Measurements from ENCODE around the gene TCERG1L. TPM values are rescaled to one million over a fixed set of nuclear protein-coding genes. Genes with fewer than 3 reads are reported as not detected.

Gene TCERG1L
- total RNA-seq, 2 experiments from 2014 or later: 0.06 TPM; not detected in 1

DNA sequence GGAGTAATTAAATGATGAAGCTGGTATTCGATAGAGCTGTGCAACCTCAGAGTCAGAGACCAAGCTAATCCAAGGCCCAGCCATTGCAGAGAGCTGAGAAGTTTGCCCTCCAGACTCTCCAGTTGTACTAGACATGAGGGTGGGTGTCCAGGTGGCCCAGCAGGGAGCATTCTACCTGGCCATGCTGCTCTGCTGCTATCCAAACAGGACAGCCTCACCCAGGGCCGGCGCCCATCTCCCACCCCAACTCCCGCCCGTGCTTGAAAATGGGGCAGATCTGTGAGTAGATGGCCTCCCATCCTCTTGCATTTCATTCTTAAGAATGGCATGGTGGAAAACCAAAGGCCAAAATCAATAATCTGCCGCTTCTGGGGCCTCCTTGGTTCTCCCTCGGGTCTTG, 124.2 kb downstream of the TCERG1L start:
- ATAC-seq (ENCODE audit: poor library complexity) (no peak), DNase-seq (no peak)
- Histone ChIP-seq H3K27me3 (ENCODE audit: control insufficient read depth in 1 of 2, insufficient read depth in 2 of 2, low read length in 2 of 2) (no peaks in the 10 kb centered on the region), H3K9me3 (ENCODE audit: control insufficient read depth in 1 of 2, insufficient read depth in 1 of 2, low read length in 2 of 2) (peaks cover 0 to 9% of the 10 kb centered on the region in 2 experiments), H3K4me3 (ENCODE audit: low read length) (no peak overlapping the region), H3K4me1 (ENCODE audit: insufficient read depth, low read length) (no peaks in the 10 kb centered on the region), H3K36me3 (ENCODE audit: insufficient read depth, low read length) (no peaks in the 10 kb centered on the region), H3K27ac (ENCODE audit: low read depth in 1 of 2, low read length in 2 of 2) (no peak overlapping the region)
- no peak for TF ChIP-seq CTCF (IDR thresholded peaks at IDR 0.05)
- no peaks in the 10 kb centered on the region for H3K4me1 Mint-ChIP-seq (ENCODE audit: low read depth)
- H3K9me3 Mint-ChIP-seq: peaks cover 2% of the 10 kb centered on the region
- CTCF ChIA-PET: no interaction called here
- no peak overlapping the region for H3K27ac Mint-ChIP-seq
- POLR2A ChIA-PET: no interaction called here
- H3K4me3 Mint-ChIP-seq: no peak overlapping the region
- H3K27me3 Mint-ChIP-seq: no peaks in the 10 kb centered on the region
- no peaks in the 10 kb centered on the region for H3K36me3 Mint-ChIP-seq (ENCODE audit: low read depth)
- intact Hi-C loops (cut with DNase I, micrococcal nuclease): no loop called here

- no peaks in the 10 kb centered on the region for H3K27me3 ChIP-seq (ENCODE audit: control insufficient read depth in 1 of 2, insufficient read depth in 2 of 2, low read length in 2 of 2)
- intact Hi-C loops (cut with DNase I, micrococcal nuclease): no loop called here
- Mint-ChIP-seq H3K27ac (no peak overlapping the region), H3K4me3 (no peak overlapping the region), H3K36me3 (ENCODE audit: low read depth) (no peaks in the 10 kb centered on the region), H3K4me1 (ENCODE audit: low read depth) (no peaks in the 10 kb centered on the region), H3K9me3 (peaks cover 2% of the 10 kb centered on the region), H3K27me3 (no peaks in the 10 kb centered on the region)
- no peaks in the 10 kb centered on the region for H3K36me3 ChIP-seq (ENCODE audit: insufficient read depth, low read length)
- H3K9me3 ChIP-seq (ENCODE audit: control insufficient read depth in 1 of 2, insufficient read depth in 1 of 2, low read length in 2 of 2): peaks cover 0 to 9% of the 10 kb centered on the region in 2 experiments
- no peaks in the 10 kb centered on the region for H3K4me1 ChIP-seq (ENCODE audit: insufficient read depth, low read length)
- TF ChIP-seq CTCF (IDR thresholded peaks at IDR 0.05): no peak
- POLR2A ChIA-PET: no interaction called here
- no peak overlapping the region for H3K27ac ChIP-seq (ENCODE audit: low read depth in 1 of 2, low read length in 2 of 2)
- DNase-seq (no peak), ATAC-seq (ENCODE audit: poor library complexity) (no peak)
- CTCF ChIA-PET: no interaction called here
- H3K4me3 ChIP-seq (ENCODE audit: low read length): no peak overlapping the region
These were observed 124.8 kb downstream of the TCERG1L start for GRCh38 chr10:131186547-131187253.

- Histone ChIP-seq H3K27me3 (ENCODE audit: control insufficient read depth in 1 of 2, insufficient read depth in 2 of 2, low read length in 2 of 2) (no peaks in the 10 kb centered on the region), H3K27ac (ENCODE audit: low read depth in 1 of 2, low read length in 2 of 2) (no peak overlapping the region), H3K4me1 (ENCODE audit: insufficient read depth, low read length) (no peaks in the 10 kb centered on the region), H3K4me3 (ENCODE audit: low read length) (no peak overlapping the region), H3K36me3 (ENCODE audit: insufficient read depth, low read length) (no peaks in the 10 kb centered on the region), H3K9me3 (ENCODE audit: control insufficient read depth in 1 of 2, insufficient read depth in 1 of 2, low read length in 2 of 2) (peaks cover 0 to 18% of the 10 kb centered on the region in 2 experiments)
- H3K4me1 Mint-ChIP-seq (ENCODE audit: low read depth): no peaks in the 10 kb centered on the region
- no peak for ATAC-seq (ENCODE audit: poor library complexity)
- TF ChIP-seq CTCF (IDR thresholded peaks at IDR 0.05): no peak
- DNase-seq: no peak
- intact Hi-C loops (cut with DNase I, micrococcal nuclease): no loop called here
- CTCF ChIA-PET: no interaction called here
- H3K27me3 Mint-ChIP-seq: no peaks in the 10 kb centered on the region
- H3K27ac Mint-ChIP-seq: no peak overlapping the region
- no peaks in the 10 kb centered on the region for H3K9me3 Mint-ChIP-seq
- POLR2A ChIA-PET: no interaction called here
- H3K36me3 Mint-ChIP-seq (ENCODE audit: low read depth): no peaks in the 10 kb centered on the region
- no peak overlapping the region for H3K4me3 Mint-ChIP-seq
These were observed 127.0 kb downstream of the TCERG1L start for GRCh38 chr10:131184503-131184902.

Measured in CD4-positive, alpha-beta T cell (primary cell).